MCF 10A (cell line): ENCODE data around the gene MINK1. TPM values are rescaled to one million over a fixed set of nuclear protein-coding genes. Genes with fewer than 3 reads are reported as not detected.
"Not testable (repeated sequence)": the region's sequence is repeated elsewhere in the genome, so short reads cannot be mapped to it uniquely, and the experiment has no call there.

Experiments used
- BruUV-seq: library from RNA; stranded (reverse); fragments of 400-500 nt; replicated peaks from 2 replicates; lab custom pipeline; 2021; lab: Mats Ljungman, UMichigan
- CTCF ChIA-PET: fragments of 300-600 bp; sonication (Branson Sonifier 250); formaldehyde crosslinking; extraction: SDS; loops from one replicate; lab custom pipeline; 2021; ENCODE audit warnings: antibody characterized with exemption, inconsistent platforms; lab: Yijun Ruan, JAX
- POLR2A ChIA-PET: fragments of 300-600, 350-650 bp; sonication (Branson Sonifier 250); formaldehyde crosslinking; extraction: SDS; loops from one replicate; lab custom pipeline; 2020; ENCODE audit warnings: antibody characterized with exemption, inconsistent platforms; lab: Yijun Ruan, JAX
- DNase-seq: peaks from one replicate; pipeline ENCODE4 v3.0.0-alpha.2; 2018; ENCODE audit not compliant: unreplicated experiment
- H3K27ac Mint-ChIP-seq: one replicate; pipeline ENCODE4 v1.8.0; 2022; ENCODE audit warnings: mild to moderate bottlenecking, low read depth, mixed read lengths; ENCODE audit not compliant: unreplicated experiment
- H3K27me3 Mint-ChIP-seq: one replicate; pipeline ENCODE4 v1.8.0; 2022; ENCODE audit warnings: mixed read lengths; ENCODE audit not compliant: insufficient read depth, unreplicated experiment
- H3K36me3 Mint-ChIP-seq: one replicate; pipeline ENCODE4 v1.8.0; 2022; ENCODE audit warnings: mild to moderate bottlenecking, moderate library complexity, mixed read lengths; ENCODE audit not compliant: insufficient read depth, unreplicated experiment
- H3K4me1 Mint-ChIP-seq: one replicate; pipeline ENCODE4 v1.8.0; 2022; ENCODE audit warnings: mixed read lengths; ENCODE audit not compliant: insufficient read depth, unreplicated experiment
- H3K4me3 Mint-ChIP-seq: one replicate; pipeline ENCODE4 v1.8.0; 2022; ENCODE audit warnings: mild to moderate bottlenecking, moderate library complexity, mixed read lengths; ENCODE audit not compliant: unreplicated experiment
- H3K9me3 Mint-ChIP-seq: one replicate; pipeline ENCODE4 v1.8.0; 2022; ENCODE audit warnings: mixed read lengths; ENCODE audit not compliant: unreplicated experiment
- CTCF ChIP-seq: fragments of 200-600 bp; IDR thresholded peaks from one replicate; pipeline ENCODE4 v1.8.0; 2022; ENCODE audit warnings: antibody characterized with exemption, mild to moderate bottlenecking; ENCODE audit not compliant: unreplicated experiment
- intact Hi-C: fragments of 100-400 bp; cut with micrococcal nuclease; formaldehyde crosslinking; loops from 2 replicates; pipeline ENCODE4 v1.14.1; 2022
- total RNA-seq: library from RNA; stranded (reverse); gene quantifications from 2 replicates; pipeline ENCODE4 v1.2.3, GENCODE V29; 2022

Gene MINK1
- total RNA-seq, 1 experiment from 2014 or later, result 124 TPM

- H3K27me3 Mint-ChIP-seq, result no peaks in the 10 kb centered on the region
- peak; percentile 95 for DNase-seq
- no peaks in the 10 kb centered on the region for H3K4me1 Mint-ChIP-seq
- peaks cover 10% of the 10 kb centered on the region for H3K36me3 Mint-ChIP-seq
- peak; percentile 87 for TF ChIP-seq CTCF
- CTCF ChIA-PET, result interaction anchor here (0.6 to 2.6 kb wide), 28 partner anchors 9 to 396 kb away, joined by 3 to 29 read pairs (median 4); partner anchors contain the start of genes C17orf107, CAMTA2, GLTPD2 and RNF167
- BruUV-seq, result no TSS peak
- POLR2A ChIA-PET, result interaction anchor here (0.5 to 7.5 kb wide), 24 partner anchors 9 to 530 kb away, joined by 3 to 182 read pairs (median 5); partner anchors contain the start of genes C1QBP, CAMTA2, GLTPD2 and INCA1
- H3K9me3 Mint-ChIP-seq, result no peaks in the 10 kb centered on the region
- H3K4me3 Mint-ChIP-seq, result no peak overlapping the region
- H3K27ac Mint-ChIP-seq, result no peak overlapping the region
- intact Hi-C loops, result loop anchor here (1.0 to 10.0 kb wide), 6 partner anchors 25 to 1526 kb away; partner anchors contain the start of genes AIPL1, CAMTA2, RNF167 and SLC25A11
Observed at GRCh38 chr17:4908711-4909496, 75.8 kb downstream of the MINK1 start.

DNA sequence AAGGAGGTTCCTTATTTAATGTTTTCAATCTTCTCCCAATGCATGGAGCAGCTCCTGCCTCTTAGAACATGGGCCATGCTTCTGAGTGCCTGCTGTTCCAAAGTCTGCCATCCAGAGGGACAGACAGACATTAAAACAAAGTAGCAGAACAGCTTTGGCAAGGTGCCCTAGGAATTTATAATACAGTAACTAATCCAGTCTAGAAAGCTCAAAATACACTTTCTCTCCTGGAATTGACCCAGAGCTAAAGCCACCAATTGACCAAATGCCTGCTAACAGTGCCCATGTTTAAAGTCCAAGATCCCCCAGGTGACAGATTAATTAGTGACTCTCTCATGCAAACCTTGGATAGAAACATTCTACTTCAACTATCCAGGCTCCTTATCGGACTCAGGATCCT, 80.9 kb downstream of the MINK1 start:
- H3K36me3 Mint-ChIP-seq, result no peaks in the 10 kb centered on the region
- TF ChIP-seq CTCF, result no peak
- ChIA-PET CTCF (interaction anchor here (0.6 to 1.5 kb wide), 4 partner anchors 11 to 158 kb away, joined by 3 to 4 read pairs (median 3); partner anchors contain the start of gene CHRNE), POLR2A (interaction anchor here (0.6 to 7.5 kb wide), 3 partner anchors 9 to 149 kb away, joined by 3 to 182 read pairs (median 4); partner anchors contain the start of genes PFN1, RNF167 and SLC25A11)
- no peaks in the 10 kb centered on the region for H3K9me3 Mint-ChIP-seq
- no peaks in the 10 kb centered on the region for H3K27me3 Mint-ChIP-seq
- H3K4me1 Mint-ChIP-seq, result no peaks in the 10 kb centered on the region
- H3K4me3 Mint-ChIP-seq, result no peak overlapping the region
- no TSS peak for BruUV-seq
- peak; percentile 27 for DNase-seq
- H3K27ac Mint-ChIP-seq, result no peak overlapping the region
- intact Hi-C loops, result no loop called here

GRCh38 chr17:4914551-4914950, 81.4 kb downstream of the MINK1 start:
- BruUV-seq, H3K9me3 Mint-ChIP-seq, intact Hi-C loops, DNase-seq, H3K4me3 Mint-ChIP-seq, H3K4me1 Mint-ChIP-seq, H3K27ac Mint-ChIP-seq, H3K36me3 Mint-ChIP-seq, H3K27me3 Mint-ChIP-seq: not testable (repeated sequence)
- POLR2A ChIA-PET, result interaction anchor here (0.6 to 7.5 kb wide), 2 partner anchors 10 to 30 kb away, joined by 4 to 182 read pairs; partner anchors contain the start of genes PFN1, RNF167 and SLC25A11
- CTCF ChIA-PET, result interaction anchor here (0.8 to 1.5 kb wide), 2 partner anchors 66 to 147 kb away, joined by 3 to 4 read pairs; no protein-coding TSS in a partner anchor

DNA sequence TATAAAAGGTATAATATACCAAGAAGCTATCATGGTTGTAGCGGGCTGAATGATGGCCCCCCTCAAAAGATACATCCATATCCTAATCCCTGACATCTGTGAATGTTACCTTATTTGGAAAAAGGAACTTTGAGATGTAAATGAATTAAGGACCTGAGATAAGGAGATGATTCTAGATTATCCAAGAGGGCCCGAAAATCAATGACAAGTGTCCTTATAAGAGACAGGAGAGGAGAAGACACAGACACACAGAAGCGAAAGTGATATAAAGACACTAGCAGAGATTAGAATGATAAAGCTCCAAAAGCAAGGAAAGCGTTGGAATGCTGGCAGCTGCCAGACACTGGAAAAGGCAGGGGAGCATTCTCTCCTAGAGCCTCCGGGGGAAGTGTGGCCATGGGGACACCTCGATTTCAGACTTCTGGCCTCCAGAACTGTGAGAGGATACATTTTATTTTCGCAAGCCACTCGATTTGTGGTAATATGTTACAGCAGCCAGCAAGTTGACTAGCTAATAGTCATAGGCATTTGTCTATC, 86.4 kb downstream of the MINK1 start:
- Mint-ChIP-seq H3K27ac (no peak overlapping the region), H3K9me3 (no peaks in the 10 kb centered on the region), H3K36me3 (no peaks in the 10 kb centered on the region), H3K4me1 (peaks cover 16% of the 10 kb centered on the region), H3K27me3 (no peaks in the 10 kb centered on the region), H3K4me3 (no peak overlapping the region)
- intact Hi-C loops, result loop anchor here (2.0 kb wide), 1 partner anchor 21 kb away; the partner anchor contains the start of genes RNF167 and SLC25A11
- POLR2A ChIA-PET, result interaction anchor here (0.6 to 4.6 kb wide), 19 partner anchors 8 to 294 kb away, joined by 3 to 51 read pairs (median 5); partner anchors contain the start of genes GLTPD2, PFN1, RNF167 and SLC25A11
- no TSS peak for BruUV-seq
- TF ChIP-seq CTCF, result no peak
- CTCF ChIA-PET, result interaction anchor here (0.6 to 5.1 kb wide), 8 partner anchors 10 to 143 kb away, joined by 3 to 29 read pairs (median 4); partner anchors contain the start of genes CHRNE, RNF167, SLC25A11 and SPAG7
- no peak for DNase-seq
